Astrocyte (in vitro differentiated cells and primary cell): Measurements from ENCODE around the gene ACY1.

ENCODE experiments used
- CTCF ChIP-seq: IDR thresholded peaks from 2 replicates; pipeline ENCODE4 v1.5.1; 2011; ENCODE audit warnings: low read depth, mild to moderate bottlenecking, inconsistent platforms, low read length, moderate library complexity; ENCODE audit not compliant: insufficient read depth
- EZH2 ChIP-seq: IDR thresholded peaks from 2 replicates; pipeline ENCODE4 v1.6.1; 2012; ENCODE audit warnings: mild to moderate bottlenecking, low read length, inconsistent platforms; ENCODE audit not compliant: insufficient read depth

DNA sequence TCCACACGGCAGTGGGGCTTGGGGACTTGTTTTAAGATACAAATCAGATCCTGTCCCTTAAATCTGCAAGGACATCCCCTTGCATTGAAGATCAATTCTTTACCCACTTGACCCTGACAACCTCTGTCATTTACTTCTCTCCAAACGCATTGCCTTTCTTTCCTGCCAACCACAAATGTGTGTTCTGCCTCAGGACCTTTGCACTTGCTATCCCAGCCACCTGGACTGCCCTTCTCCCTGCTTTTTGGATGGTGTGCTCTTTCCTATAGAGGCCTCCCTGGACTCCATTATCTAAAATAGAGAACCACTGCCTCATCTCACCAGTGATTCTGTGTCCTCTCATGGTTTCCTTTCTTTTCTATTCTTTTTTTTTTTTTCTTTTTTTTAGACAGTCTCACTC, 13.8 kb downstream of the ACY1 start:
- TF ChIP-seq CTCF (no peak), EZH2 (no peak)
